NT2/D1 (cell line): ENCODE results near the gene FRMD4A.

Experiments
- SUZ12 ChIP-seq: IDR thresholded peaks from 2 replicates; pipeline ENCODE4 v1.6.1; 2011; ENCODE audit not compliant: insufficient read length, insufficient read depth; ENCODE audit errors: extremely low read depth
- ZNF274 ChIP-seq: IDR thresholded peaks from 2 replicates; pipeline ENCODE4 v1.6.1; 2011; ENCODE audit warnings: mild to moderate bottlenecking, low read depth, low read length

DNA sequence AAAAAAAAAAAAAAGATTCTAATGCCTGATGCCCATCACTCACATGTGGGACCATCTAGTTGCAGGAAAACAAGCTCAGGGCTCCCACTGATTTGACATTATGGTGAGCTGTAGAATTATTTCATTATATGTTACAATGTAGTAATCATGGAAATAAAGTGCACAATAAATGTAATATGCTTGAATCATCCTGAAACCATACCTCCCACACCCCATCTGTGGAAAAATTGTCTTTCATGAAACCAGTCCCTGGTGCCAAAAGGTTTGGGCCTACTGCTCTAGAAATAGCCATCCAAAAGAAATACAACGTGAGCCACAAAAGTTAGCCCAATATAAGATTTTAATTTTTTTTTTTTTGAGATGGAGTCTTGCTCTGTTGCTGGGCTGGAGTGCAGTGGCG, 478.8 kb downstream of the FRMD4A start:
- no peak for TF ChIP-seq ZNF274
- TF ChIP-seq SUZ12, result no peak
